ENCODE measurements around the gene LUZP2.

The LUZP2 gene

GRCh38 chr11:24496736-24497725 is at the start of gene LUZP2:
TSS of gene LUZP2 (plus strand) at chr11:24497053.
- DNase-seq = no peak

- no peak for DNase-seq
These were observed 43.6 kb upstream of the LUZP2 start for GRCh38 chr11:24453129-24453718.

- DNase-seq = no peak
These were observed 38.9 kb upstream of the LUZP2 start for GRCh38 chr11:24457985-24458384.

- DNase-seq = no peak
These were observed 26.4 kb upstream of the LUZP2 start for GRCh38 chr11:24470431-24470830.

DNA sequence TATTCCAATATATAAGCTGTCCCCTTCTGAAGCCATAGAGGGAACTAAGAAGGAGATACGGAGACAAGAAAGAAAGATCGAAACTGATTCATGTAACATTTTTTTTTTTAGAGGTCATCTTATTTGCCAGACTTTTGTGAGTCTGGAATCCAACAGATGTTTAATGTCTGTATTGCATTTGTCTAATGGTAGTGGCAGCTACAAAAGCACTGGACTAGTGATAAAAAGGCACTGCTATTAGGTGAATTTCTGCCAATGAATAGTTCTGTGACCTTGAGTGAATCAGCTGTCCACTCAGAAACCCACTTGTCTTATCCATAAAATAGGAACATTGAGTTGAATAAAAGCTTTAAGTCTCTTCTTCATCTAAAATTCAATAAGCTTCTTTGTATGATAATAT is 25.8 kb upstream of the LUZP2 start:
- no peak for DNase-seq

DNA sequence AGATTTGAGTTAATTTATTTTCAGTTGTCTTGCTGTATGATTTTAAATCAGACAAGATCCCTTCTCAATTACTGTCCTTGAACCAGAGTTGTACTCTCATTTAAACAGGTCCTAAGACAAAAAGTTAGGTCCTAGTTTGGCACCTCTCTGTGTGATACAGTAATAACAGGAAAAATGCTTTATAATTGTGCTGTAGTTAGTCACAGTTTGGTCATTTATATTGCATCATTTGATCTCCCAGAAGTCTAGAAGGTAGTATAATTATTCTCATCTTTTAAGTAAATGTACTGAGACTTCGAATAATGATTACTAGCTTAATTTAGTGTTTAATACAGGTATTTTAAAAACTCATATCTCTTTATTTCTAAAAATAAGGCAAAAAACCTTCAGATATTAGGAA is 18.1 kb upstream of the LUZP2 start:
- DNase-seq = no peak

DNA sequence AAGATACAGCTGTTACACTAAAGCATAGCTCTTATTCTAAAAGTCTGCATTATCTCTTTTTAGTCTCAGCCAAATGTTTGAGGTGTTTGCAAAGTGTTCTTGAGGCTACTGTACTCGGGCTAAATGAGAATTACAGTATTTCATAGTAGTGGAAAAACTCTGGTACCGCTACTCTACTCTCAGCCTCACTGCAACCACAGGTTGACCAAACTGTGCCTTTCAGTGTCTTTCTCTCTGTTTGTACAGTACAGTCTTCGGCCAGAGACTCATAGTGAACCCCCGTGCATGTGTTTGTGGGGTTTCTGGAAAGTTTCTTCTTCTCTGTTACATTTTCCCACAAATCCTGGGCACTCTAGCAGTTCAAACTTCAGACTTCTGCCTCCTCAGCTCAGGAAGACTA is 7.4 kb upstream of the LUZP2 start:
- no peak for DNase-seq

DNA sequence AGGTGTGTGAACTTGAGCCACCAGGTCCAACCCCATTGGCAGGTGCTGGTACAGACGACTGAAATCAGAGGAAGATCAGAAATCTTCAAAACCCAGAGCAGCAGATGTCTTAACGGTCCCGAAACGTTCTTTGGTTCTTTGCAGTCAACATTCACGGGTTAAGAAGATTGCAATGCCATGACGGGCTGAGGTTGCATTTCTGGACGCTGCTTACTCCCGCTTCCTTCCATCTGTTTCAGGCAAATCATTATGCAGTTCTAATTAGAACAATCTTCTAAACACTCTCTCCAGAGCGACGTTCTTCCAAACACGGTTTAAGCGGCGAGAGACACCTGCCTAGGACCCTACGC is 492 bp upstream of the LUZP2 start:
- no peak for DNase-seq

DNA sequence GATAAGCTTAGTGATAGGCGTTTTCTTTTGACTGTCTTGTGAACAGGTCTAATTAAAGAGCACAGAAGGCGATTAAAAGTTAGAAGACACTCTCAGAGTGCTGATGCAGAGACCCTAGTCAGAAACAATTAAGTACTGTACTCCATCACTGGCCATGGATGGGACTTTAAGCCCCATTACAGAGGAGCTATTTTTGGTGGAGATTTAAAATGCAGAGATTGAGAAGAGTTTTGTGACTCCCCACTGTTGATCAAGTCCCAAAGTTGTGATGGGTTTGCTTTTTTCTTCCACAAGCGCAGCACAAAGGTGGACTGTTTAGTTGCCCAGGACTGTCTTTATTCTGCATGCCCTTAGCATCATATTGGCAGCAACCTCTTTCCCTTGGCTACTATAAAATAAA is 978 bp downstream of the LUZP2 start:
- no peak for DNase-seq

DNA sequence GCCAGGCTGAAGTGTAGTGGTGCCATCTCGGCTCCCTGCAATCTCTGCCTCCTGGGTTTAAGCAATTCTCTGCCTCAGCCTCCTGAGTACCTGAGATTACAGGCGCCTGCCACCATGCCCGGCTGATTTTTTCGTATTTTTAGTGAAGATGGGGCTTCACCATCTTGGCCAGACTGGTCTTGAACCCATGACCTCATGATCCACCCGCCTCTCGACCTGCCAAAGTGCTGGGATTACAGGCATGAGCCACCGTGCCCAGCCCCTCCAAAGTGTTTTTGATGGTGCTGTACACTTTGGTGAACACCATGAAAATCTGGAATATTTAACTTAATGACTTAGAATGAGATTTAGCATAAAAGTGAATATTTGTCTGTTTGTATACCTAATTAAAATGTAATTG is 5.6 kb downstream of the LUZP2 start:
- no peak for DNase-seq

- DNase-seq = no peak
These were observed 12.3 kb downstream of the LUZP2 start for GRCh38 chr11:24509114-24509513.

- DNase-seq = no peak
These were observed 14.7 kb downstream of the LUZP2 start for GRCh38 chr11:24511511-24511910.

DNA sequence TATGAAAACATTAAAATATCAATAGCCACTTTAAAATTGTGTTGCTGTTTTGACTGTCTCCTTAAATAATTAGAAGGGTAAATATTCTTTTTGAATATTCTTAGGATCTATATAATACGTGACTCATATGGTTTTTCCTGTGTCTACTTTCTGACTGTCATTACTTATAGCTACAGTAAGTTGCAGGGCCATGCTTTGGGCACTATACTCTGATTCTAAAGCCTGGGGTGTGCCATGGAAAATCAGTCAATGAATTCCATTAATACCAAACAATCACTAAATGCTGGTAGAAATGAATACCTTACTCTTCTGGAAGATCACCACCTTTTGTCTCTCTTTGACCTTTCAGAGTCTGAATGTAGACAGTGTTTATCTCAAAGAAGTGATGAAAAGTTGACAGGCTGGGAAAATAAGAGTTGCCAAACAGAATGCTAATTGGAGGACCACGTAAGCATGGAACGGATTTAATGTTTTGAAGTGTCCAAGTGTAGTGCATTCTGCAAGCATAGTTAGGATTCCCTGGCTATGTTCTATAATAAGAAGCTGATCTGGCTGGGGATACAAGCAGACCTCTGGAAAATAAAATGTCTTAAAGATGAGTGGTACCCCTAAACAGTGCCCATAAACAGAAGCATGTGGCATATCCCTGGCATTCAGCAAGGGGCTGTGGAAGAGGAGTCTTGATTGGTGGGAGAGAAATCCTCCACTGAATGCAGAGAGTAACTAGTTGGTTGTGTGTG is 16.8 kb downstream of the LUZP2 start:
- DNase-seq = no peak

DNA sequence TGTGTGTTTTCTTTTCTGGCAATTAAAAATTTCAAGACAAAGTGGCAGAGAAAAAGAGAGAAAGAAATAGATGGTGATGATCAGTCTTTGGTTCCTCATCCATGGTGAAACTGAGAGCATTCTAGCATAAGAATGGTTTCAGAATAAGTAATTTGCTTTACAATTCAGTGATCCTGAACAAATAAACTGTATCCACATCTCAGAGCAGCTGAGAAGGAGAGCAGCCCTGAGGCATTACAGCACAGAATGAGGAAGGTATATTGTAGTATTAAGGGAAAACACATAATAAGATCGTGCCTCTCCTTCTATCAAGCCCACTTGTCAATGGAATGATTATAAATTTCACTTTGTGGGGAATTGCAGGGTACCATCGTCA is 17.4 kb downstream of the LUZP2 start:
- no peak for DNase-seq

DNA sequence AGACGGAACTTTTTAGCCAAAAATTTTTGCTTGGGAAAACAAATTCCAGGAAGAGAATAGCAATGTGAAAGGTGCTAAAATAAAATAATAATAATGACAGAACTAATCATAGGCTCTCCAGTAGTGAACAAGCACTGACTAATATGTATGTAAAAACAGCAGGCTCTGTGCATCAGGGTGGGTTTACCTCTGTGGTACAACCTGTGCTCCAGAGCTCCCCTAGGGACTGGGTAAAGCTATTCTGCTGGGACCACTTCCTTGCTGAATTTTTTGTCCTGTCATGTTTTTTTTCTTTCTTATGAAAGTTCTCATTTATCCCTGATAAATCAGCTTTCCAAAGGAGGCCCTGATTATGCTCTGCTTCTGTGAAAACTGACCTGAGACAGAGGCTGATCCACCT is 18.8 kb downstream of the LUZP2 start:
- no peak for DNase-seq

- no peak for DNase-seq
These were observed 19.8 kb downstream of the LUZP2 start for GRCh38 chr11:24516638-24517037.

DNA sequence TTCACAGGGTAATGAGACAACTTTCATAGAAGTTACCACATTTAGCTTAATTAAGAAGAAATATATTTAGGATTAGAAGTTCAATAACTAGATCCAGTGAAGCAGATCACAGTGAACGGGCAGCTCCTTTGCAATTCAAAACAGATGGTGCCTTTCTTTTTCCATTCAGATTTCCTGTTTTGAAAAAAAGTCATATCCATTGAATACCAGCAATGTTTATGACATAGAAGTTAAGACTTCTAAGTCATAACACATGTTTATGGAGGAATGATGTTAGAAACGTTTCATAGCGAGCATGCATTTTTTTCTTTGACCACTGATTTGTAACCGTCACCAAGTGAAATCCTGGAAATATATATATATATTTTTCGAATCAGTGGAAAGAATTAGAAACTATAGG is 24.7 kb downstream of the LUZP2 start:
- DNase-seq = no peak

- DNase-seq = no peak
These were observed 27.3 kb downstream of the LUZP2 start for GRCh38 chr11:24524156-24524555.

DNA sequence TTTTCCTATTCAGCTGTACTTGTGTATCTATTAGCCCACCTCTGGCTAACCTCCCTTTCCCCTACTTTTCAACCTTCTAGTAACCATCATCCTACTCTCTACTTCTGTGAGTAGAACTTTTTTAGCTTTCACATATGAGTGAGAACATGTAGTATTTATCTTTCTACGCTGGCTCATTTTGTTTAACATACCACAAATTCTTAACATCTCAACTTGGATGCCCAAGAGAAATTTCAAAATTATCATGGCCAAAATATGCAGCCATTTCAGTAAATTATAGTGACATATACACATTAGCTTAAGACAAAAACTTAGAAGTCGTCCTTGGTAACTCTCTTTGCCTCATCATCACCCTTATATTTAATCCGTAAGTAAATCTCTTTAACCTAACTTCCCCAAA is 34.7 kb downstream of the LUZP2 start:
- DNase-seq = no peak

DNA sequence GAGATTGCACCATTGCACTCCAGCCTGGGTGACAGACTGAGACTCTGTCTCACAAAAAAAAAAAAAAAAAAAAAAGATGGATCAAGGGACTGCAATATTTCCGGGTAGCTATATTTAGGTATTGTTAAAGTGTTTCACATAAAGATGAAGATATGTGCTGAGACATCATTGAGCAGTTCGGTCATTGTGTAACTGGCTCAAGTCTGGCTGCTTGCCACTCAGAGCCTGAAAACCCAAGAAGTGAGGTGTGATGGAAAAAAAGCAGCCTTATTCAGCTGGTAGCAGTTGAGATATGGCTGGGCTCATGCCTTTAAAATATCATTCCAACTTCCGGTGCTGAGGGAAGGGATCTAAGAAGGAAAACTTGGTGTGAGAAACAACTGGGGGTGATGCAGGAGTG is 46.9 kb downstream of the LUZP2 start:
- no peak for DNase-seq

- DNase-seq = no peak
These were observed 59.8 kb downstream of the LUZP2 start for GRCh38 chr11:24556693-24557092.

GRCh38 chr11:24559315-24559714 is 62.5 kb downstream of the LUZP2 start:
- DNase-seq = no peak

- DNase-seq = no peak
These were observed 63.5 kb downstream of the LUZP2 start for GRCh38 chr11:24560324-24560723.

- no peak for DNase-seq
These were observed 70.5 kb downstream of the LUZP2 start for GRCh38 chr11:24567380-24567779.

All from activated CD4-positive, CD25-positive, alpha-beta regulatory T cell (primary cell).